ENCODE data around the gene NT5C2.
"Not testable (repeated sequence)": the region's sequence is repeated elsewhere in the genome, so short reads cannot be mapped to it uniquely, and the experiment has no call there.

DNA sequence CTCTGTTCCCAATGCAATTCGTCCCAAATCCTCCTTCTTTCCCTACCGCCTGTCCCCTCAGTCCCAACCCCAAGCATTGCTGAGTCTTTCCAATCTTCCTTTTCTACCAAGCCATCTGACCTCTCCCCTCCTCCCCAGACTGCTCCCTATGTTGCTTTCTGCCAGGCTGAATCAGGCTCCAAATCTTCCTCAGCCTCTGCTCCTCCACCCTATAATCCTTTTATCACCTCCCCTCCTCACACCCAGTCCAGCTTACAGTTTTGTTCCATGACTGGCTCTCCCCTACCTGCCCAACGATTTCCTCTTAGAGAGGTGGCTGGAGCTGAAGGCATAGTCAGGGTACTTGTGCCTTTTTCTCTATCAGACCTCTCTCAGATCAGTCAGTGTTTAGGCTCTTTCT is 13.6 kb upstream of the NT5C2 start:
- TF ChIP-seq CTCF (IDR thresholded peaks at IDR 0.05 in 8 of 11, conservative IDR thresholded peaks at IDR 0.05 in 3 of 11); POLR2A (IDR thresholded peaks at IDR 0.05): not testable (repeated sequence)
